HG03439 (cell line): ENCODE measurements around the gene XPR1.
A peak's percentile ranks its signal among the peaks of the same experiment; 100 is the strongest.
"Not testable (repeated sequence)": the region's sequence is repeated elsewhere in the genome, so short reads cannot be mapped to it uniquely, and the experiment has no call there.

Experiments
- ATAC-seq: cut with Tn5 transposase; IDR thresholded peaks from one replicate; pipeline ENCODE4 v1.9.1; 2021; ENCODE audit warnings: mild to moderate bottlenecking, moderate library complexity; ENCODE audit not compliant: unreplicated experiment

XPR1 gene

DNA sequence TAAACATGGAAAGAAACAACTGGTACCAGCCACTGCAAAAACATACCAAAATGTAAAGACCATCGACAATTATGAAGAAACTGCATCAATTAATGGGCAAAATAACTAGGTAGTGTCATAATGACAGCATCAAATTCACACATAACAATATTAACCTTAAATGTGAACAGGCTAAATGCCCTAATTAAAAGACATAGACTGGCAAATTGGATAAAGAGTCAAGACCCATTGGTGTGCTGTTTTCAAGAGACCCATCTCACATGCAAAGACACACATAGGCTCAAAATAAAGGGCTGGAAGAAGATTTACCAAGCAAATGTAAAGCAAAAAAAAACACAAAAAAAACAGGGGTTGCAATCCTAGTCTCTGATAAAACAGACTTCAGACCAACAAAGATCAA lies 201.4 kb downstream of the XPR1 start:
- not testable (repeated sequence) for ATAC-seq

DNA sequence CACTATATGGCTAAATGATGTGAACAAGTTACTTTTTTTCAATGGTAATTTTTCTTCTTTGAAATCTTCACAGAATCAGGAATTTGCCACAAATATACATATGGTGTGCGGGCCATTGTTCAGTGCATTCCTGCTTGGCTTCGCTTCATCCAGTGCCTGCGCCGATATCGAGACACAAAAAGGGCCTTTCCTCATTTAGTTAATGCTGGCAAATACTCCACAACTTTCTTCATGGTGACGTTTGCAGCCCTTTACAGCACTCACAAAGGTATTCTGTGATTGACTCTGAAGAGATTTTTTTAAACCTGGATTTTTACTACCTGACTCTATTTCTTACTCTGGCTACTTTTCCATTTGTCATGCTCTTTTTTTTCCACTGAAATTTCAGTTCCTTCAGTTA lies 204.6 kb downstream of the XPR1 start:
- no peak for ATAC-seq

DNA sequence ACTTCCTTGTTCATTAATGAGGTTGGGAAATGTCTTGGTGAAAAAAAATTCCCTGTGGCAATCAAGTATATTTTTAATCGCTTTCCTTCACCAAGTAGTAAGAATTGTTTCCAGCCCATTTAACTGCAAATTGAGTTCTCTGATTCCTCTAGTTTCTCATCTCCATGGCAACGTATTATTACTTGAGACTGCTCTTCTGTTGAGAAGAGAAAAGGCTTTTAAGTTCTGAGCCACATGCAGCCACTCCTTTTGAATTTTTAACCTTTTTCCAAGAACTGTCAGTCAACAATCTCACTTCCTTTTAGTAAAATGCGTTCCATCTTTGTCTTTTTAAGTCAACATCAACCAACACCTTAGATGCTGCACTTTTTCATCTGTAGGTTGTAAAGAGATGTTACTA lies 205.2 kb downstream of the XPR1 start:
- no peak for ATAC-seq

DNA sequence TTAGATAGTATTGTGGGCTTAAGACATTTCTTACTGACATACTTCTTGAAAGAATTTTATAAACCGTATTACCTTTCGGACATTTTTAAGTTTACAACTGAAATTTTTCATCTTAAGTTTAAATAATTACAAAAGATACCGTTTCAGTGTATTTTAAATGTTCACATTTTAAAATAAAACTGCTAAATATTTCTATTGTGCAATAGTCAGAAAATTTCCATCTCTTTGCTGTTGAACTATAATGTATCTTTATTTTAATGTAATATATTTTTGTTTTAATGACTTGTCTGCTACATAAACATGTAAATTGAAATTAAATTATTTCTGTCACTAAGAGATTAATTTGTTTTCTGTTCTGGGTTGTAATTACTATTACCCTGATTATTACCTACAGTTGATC lies 206.7 kb downstream of the XPR1 start:
- no peak for ATAC-seq

DNA sequence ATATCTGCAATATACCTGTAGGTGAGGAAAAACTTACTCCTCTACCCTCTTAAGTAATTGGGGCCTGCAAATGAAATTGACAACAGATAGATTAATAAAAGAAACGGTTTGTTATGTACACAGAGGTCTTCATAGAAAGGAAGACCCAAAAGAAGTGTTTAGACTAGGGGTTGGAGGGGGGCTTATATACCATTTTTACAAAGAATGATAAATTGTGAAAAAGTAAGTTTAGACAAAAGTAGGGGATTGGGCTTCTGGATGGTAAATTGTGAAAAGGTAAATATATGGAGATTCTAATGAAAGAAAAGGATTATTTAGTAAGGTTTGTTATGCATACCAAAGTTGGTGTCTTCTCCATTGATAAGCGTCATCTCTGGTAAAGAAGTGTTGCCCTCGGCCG lies 207.7 kb downstream of the XPR1 start:
- no peak for ATAC-seq

DNA sequence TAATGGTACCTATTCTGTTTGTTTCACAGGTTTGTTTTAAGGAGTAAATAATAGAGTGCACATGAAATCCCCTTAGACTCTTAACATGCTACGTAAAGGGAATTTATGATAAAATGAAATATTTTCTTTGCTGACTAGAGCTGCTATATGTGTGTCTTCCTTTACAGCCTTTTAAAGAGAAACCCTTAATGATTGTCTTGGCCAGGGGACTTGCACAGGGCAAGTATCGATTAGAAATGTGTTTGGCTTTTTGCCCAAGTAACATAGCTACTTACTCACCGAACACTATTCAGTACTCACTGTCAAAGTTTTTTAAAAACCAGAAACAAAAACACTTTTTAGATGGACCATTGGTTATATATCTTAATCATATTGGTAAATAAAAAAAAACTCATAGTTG lies 209.6 kb downstream of the XPR1 start:
- ATAC-seq = no peak

DNA sequence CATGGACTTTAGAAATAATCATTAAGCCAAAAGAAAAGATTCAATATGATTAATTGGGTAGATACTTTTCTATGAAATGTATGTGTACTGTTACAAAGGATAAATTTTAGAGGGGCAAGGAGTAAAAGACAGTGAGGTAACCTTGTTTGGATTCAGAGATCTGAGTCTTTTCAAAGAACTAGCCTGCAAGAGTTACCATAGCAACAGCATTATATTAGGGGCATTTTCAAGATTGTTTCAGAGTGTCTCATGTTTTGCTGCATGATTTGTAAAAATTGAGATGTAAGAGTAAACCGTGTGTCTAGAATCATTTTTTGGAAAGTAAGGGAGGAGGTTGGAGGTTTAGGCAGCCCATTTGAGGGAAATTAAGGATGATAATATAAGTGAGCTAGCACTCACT lies 210.2 kb downstream of the XPR1 start:
- no peak for ATAC-seq

DNA sequence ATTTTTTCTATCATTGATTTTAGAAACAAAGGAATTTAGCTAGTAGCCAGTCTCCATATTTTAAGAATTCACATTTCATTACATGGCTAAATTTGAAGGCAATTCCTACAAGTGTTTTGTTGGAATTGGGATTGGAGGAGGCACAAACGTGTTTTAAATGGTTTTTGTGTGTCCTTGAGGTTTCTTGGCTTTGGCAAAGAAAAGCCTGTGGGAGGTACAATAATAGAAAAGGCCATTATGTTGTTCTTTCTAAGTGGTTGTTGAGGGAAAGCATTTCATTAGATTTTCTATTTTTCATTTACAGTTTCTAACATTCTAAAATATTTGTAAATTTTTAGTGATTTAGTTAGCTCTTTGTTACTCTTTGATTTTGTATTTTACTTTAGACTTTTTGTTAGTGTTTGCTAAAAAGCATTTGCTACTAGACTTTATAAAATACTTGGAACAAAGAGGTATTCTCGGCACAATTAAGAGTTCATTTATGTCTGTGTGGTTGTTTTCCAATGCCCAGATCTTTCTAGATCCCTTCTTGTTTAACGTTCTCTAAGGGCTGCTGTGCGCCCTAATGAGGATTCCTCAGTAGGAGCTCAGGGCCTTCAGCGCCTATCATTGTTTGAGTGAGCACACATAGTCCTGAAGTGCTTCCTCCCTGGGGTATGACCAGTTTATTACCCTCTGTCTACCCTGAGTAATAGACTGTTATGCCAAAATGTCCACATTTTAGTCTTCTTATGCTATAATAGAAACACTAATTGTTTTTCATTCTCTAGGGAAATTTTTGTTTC lies 210.9 kb downstream of the XPR1 start:
- ATAC-seq = no peak

DNA sequence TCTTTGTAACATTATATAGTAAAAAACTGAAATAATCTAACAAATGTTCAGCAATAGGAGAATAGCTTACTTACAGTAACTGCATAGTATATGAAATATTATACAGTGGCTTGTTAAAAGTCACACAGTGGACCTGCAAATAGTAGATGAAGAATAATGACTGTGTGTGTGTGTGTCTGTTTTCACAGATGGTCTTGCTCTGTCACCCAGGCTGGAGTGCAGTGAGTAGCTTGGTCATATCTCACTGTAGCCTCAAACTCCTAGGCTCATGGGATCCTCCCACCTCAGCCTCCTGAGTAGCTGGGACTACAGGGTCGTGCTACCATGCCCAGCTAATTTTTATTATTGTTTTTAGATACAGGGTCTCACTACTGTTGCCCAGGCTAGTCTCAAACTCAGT lies 213.5 kb downstream of the XPR1 start:
- no peak for ATAC-seq

DNA sequence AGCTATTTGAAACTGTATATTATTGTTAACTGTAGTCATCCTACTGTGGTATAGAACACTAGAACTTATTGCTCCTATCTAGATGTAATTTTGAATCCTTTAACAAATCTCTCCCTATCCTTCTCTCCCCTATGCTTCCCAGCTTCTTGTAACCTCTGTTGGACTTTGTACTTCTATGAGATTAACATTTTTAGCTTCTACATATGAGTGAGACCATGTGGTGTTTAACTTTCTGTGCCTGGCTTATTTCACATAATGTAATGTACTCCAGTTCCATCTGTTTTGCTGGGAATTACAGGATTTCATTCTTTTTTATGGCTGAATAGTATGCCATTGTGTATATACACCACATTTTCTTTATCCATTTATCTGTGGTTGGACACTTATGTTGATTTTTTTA lies 216.4 kb downstream of the XPR1 start:
- no peak for ATAC-seq

DNA sequence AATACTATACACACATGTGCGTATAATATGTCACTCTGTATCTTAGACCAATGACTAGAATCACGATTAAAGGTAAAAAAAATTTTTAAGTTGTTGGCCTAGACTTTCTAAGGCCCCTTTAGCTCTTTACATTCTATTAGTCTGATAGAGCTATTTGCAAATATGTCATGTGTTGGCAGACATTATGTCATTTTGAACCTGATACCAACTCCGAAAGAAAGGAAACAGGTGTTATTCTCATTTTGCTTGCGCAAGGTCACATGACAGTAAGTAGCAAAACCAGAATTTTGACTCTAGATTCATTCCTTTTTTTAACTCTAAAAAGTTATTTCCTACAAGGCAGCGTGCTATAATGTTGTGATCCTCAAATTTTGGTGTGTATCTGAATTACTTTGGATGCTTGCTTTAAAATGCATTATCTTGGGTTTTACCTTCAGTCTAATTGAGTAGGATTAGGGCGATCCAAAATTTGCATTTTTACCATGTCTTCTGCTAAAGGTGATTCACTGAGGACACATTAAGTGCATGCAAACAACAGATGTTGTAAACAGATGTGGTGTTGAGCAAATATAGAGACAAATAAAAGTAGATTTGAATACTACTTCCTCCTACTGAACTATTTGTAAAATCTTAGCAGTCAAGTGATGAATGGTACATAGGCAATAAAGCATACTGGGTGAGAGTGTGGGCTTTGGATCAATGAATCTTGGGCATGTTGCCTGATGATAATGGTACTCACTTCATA lies 217.4 kb downstream of the XPR1 start:
- ATAC-seq = peak; percentile 88

DNA sequence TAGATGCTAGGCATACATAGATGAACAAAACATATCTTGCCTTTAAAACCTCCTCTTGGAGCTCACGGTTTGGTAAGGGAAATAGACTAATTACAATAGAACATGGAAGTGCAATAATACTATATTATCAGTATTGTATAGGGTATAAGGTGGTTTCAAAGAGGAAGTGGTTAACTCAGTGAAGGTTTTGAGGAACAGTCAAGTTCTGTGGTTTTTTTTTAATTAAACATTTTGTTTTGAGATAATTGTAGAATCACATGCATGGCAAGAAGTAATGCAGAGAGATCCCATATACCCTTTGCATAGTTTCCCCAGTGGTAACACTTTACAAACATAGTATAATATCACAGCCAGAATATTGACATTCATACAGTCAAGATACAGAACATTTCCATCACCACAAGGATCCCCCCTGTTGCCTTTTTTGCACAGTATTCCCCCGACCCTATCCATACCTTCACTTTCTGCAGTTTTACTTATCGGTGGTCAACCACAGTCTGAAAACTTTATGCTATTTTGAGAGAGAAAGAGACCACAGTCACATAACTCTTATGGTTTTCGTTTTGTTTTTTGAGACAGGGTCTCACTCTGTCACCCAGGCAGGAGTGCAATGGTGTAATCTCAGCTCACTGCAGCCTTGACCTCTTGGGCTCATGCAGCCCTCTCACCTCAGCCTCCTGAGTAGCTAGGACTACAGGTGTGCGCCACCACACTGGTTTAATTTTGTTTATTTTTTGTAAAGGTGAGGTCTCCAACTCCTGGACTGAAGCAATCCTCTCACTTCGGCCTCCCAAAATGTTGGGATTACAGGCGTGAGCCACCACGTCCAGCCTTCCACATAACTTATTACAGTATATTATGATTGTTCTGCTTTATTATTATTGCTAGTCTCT lies 220.4 kb downstream of the XPR1 start:
- no peak for ATAC-seq

DNA sequence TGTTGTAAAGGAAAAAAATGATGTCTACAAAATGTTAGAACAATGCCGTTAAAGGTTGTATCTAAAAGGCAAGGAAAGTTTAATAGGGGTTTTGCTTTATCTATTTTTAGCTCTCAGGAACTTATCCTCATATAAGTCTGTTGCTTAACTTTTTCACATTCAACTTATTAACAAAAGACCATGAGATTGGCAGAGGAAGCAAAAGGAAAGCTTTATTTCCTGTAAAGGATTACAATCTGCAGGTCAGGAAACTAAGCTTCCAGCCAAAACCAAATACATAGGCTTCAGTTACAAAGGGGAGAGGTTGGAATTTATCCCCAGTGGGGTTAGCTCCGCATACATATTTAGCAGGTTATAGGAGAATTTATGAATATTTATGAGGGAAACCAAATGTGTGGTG lies 222.2 kb downstream of the XPR1 start:
- ATAC-seq = no peak

DNA sequence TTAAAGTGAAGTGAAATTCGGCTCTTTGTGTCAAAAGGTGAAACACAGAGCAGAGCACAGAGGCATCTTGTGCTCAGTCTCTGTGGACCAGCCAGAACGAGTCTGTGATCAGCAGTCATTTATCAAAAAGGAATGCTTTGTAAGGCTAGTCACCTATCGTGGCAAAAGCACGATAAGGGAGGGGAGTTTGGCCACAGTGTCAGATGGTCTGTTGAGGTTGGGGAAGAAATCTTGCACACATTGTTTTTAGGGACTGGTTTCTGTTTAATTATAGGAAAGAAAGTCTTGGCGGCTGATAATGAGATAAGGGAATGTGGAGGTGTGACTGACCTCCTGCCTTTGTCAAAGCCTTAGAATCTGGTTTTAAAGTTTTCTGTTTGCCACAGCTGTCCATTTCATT lies 222.6 kb downstream of the XPR1 start:
- ATAC-seq = no peak

DNA sequence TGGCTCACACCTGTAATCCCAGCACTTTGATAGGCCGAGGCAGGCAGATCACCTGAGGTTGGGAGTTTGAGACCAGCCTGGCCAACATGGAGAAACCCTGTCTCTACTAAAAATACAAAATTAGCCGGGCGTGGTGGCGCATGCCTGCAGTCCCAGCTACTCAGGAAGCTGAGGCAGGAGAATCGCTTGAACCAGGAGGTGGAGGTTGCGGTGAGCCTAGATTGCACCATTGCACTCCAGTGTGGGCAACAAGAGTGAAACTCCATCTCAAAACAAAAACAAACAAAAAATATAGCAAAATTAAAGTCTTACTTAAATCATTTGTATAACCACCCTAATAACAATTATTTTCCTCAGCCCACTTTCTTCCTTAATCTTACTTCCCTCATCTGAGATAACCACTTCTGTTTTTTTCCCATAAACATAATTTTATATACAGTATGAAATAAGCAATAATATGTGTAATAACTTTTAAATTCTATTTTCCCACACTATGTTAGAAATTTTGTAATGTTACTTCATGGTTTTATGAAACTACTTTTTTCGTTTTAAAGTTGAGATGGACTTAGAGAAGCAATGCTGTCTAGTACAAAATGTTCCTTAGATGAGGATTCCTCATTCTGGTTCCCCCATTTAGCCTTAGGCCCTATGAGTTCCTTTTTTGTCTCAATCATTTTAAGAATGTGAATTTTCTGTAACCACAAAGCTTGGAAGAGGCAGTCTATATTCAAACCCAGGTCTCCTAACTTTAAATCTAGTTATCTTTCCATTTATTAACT lies 226.3 kb downstream of the XPR1 start:
- ATAC-seq = not testable (repeated sequence)

DNA sequence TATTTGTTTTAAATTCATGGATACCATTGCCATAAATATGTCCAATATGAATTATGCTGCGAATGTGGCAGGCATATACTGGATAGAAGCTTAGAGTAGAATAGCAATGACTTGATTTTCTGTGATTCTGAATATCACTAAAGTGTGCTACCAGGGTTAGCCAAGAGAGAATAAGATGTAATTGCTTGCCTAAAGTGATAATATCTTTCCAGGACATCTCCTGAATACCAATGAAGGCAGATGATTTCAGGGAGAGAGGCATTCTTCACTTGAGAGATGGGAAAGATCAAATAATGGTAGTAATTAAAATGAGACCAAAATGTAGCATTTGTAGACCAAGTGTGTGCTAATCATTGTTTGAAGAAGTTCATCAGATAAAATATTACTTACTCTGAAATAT lies 227.5 kb downstream of the XPR1 start:
- ATAC-seq = no peak

DNA sequence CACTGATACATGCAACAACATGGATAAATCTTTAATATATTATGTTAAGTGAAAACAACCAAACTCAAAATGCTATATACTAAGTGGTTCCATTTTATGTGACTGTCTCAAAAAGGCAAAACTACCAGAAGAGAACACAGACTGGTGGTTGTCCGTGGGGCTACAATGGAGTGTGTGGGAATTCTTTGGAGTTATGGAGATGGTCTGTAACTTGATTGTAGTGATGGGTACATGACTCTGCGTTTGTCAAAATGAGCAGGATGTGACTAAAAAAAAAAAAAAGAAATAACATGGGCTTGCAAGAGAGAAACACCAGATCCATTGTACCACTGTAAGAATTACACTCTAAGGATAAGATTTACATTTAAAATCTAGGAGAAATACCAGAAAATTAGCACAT lies 228.7 kb downstream of the XPR1 start:
- ATAC-seq = no peak

DNA sequence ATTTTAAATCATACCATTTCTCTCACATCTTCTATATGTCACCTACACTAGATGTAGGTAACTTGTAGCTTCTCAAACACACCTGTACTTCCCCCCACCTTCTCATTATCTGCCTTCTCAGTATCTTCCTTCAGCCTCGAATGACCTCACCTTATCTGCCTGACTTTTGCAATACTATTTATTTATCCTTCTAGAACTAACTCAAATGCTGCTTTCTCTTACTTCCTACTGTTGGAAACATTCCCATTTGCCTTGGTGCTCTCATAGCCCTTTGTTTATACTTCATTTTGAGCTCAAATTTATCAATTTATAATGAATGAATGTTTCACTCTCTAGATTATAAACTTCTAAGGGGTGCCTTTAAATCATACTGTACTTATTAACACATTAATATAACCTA lies 230.5 kb downstream of the XPR1 start:
- ATAC-seq = no peak

DNA sequence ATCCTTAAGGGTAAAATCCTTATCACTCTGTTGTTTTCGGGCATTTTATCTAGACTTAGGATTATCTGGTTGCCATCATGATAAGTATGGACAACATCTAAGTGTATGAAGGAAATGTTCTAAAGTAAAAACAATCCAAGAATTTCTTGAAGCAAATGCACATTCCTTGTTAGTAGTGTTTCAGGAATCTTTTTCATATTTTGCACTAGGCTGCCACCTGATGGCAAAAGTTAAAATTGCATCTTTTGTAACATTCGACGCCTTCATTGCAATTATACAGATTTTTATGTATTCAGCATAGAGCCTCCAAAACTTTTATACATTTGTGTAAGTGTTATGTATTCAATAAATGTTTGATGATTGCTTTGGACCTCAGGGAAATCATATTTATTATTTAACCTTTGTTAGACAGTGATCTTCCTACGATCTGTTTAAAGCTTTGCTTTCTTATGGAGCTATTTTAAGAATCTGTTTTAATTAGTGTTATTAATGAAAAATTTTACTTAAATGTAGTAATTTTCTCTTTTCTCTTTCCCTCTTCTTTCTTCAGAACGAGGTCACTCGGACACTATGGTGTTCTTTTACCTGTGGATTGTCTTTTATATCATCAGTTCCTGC lies 231.4 kb downstream of the XPR1 start:
- no peak for ATAC-seq

DNA sequence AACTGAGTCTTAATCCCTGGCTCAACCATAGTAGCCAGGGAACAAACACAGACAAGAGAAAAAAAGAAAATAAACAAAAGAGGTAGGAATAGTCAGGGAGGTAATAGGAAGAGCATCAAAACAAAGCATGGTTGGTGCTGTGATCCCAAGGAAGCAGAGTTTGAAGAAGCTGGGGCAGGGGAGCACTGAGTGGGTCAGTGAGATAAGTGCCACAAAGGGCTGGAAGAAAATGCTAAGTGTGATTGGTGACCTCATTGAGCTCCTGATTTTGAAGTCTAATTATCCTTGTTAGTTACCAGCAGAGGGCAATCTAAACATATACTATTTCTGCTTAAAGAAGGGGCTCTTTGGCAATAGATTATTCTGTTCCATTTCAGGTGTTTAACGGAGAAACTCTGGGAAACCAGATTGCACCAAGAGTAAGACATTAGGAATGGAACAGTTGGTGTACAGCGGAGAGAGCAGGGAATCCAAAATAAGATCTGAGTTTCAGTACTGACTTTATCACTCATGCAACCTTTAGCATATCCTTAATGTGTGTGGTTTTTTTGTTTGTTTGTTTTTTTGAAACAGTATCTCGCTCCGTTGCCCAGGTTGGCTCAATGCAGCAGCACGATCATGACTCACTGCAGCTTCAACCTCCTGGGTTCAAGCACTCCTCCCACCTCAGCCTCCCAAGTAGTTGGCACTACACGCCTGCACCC lies 250.1 kb downstream of the XPR1 start:
- no peak for ATAC-seq
